HT-29 (cell line): ENCODE results near the gene KRTAP3-2. TPM values are rescaled to one million over a fixed set of nuclear protein-coding genes. Genes with fewer than 3 reads are reported as not detected.
"Not testable (repeated sequence)": the region's sequence is repeated elsewhere in the genome, so short reads cannot be mapped to it uniquely, and the experiment has no call there.

ENCODE experiments used
- DNase-seq: peaks from one replicate; pipeline ENCODE4 v3.0.0-alpha.2; 2015; ENCODE audit warnings: low spot score
- total RNA-seq: library from RNA; depleted of rRNA; stranded (reverse); fragments of >200 nt; shearing (Covaris generic); gene quantifications from 2 replicates; pipeline ENCODE4 v1.2.3, GENCODE V29; 2014; rRNA removed

The KRTAP3-2 gene
- not detected in 2 replicates for total RNA-seq

- not testable (repeated sequence) for DNase-seq
These were observed at the start of gene KRTAP3-2 for GRCh38 chr17:40999563-40999962. TSS of gene KRTAP3-2 (minus strand) at chr17:40999906. CDS start at chr17:40999853, 53 bp downstream.

- no peak for DNase-seq
These were observed 49.4 kb upstream of the KRTAP3-2 start for GRCh38 chr17:41049110-41049509.

GRCh38 chr17:41048441-41048840 lies 48.7 kb upstream of the KRTAP3-2 start:
- no peak for DNase-seq

- not testable (repeated sequence) for DNase-seq
These were observed 47.2 kb upstream of the KRTAP3-2 start, which contains the start of gene KRTAP2-1 for GRCh38 chr17:41046735-41047465. TSS of gene KRTAP2-1 (minus strand) at chr17:41047316. CDS start at chr17:41047267, 49 bp downstream.

- DNase-seq: no peak
These were observed 43.2 kb upstream of the KRTAP3-2 start for GRCh38 chr17:41042953-41043352.

GRCh38 chr17:41040783-41041571 lies 41.3 kb upstream of the KRTAP3-2 start, which contains the start of gene KRTAP1-1:
TSS of gene KRTAP1-1 (minus strand) at chr17:41041450. CDS start at chr17:41041397, 53 bp downstream.
- DNase-seq: peak; percentile 21

- DNase-seq: no peak
These were observed 38.2 kb upstream of the KRTAP3-2 start for GRCh38 chr17:41037853-41038350.

- not testable (repeated sequence) for DNase-seq
These were observed 34.7 kb upstream of the KRTAP3-2 start, which contains the start of gene KRTAP1-3 for GRCh38 chr17:41034346-41034935. TSS of gene KRTAP1-3 (minus strand) at chr17:41034874. CDS start at chr17:41034821, 53 bp downstream.

GRCh38 chr17:41029633-41030245 lies 30.0 kb upstream of the KRTAP3-2 start, which contains the start of gene KRTAP1-4:
TSS of gene KRTAP1-4 (minus strand) at chr17:41030195. CDS start at chr17:41030078, 117 bp downstream.
- DNase-seq: no peak

GRCh38 chr17:41026715-41027471 lies 27.2 kb upstream of the KRTAP3-2 start, which contains the start of gene KRTAP1-5:
TSS of gene KRTAP1-5 (minus strand) at chr17:41027208. CDS start at chr17:41027155, 53 bp downstream.
- no peak for DNase-seq

GRCh38 chr17:41024697-41025096 lies 25.0 kb upstream of the KRTAP3-2 start:
- DNase-seq: no peak

GRCh38 chr17:41020336-41020735 lies 20.6 kb upstream of the KRTAP3-2 start:
- no peak for DNase-seq

GRCh38 chr17:41019415-41019814 lies 19.7 kb upstream of the KRTAP3-2 start:
- DNase-seq: no peak

GRCh38 chr17:41018541-41018940 lies 18.8 kb upstream of the KRTAP3-2 start:
- DNase-seq: no peak

- DNase-seq: no peak
These were observed 17.0 kb upstream of the KRTAP3-2 start for GRCh38 chr17:41016578-41017215.

- DNase-seq: no peak
These were observed 15.7 kb upstream of the KRTAP3-2 start for GRCh38 chr17:41015454-41015853.

- DNase-seq: no peak
These were observed 13.9 kb upstream of the KRTAP3-2 start for GRCh38 chr17:41013606-41014005.

GRCh38 chr17:41013181-41013580 lies 13.5 kb upstream of the KRTAP3-2 start:
- DNase-seq: no peak

- DNase-seq: no peak
These were observed 12.8 kb upstream of the KRTAP3-2 start for GRCh38 chr17:41012326-41013120.
